Measurements from ENCODE around the gene SYT8.
"Not testable (repeated sequence)": the region's sequence is repeated elsewhere in the genome, so short reads cannot be mapped to it uniquely, and the experiment has no call there.

SYT8 gene

DNA sequence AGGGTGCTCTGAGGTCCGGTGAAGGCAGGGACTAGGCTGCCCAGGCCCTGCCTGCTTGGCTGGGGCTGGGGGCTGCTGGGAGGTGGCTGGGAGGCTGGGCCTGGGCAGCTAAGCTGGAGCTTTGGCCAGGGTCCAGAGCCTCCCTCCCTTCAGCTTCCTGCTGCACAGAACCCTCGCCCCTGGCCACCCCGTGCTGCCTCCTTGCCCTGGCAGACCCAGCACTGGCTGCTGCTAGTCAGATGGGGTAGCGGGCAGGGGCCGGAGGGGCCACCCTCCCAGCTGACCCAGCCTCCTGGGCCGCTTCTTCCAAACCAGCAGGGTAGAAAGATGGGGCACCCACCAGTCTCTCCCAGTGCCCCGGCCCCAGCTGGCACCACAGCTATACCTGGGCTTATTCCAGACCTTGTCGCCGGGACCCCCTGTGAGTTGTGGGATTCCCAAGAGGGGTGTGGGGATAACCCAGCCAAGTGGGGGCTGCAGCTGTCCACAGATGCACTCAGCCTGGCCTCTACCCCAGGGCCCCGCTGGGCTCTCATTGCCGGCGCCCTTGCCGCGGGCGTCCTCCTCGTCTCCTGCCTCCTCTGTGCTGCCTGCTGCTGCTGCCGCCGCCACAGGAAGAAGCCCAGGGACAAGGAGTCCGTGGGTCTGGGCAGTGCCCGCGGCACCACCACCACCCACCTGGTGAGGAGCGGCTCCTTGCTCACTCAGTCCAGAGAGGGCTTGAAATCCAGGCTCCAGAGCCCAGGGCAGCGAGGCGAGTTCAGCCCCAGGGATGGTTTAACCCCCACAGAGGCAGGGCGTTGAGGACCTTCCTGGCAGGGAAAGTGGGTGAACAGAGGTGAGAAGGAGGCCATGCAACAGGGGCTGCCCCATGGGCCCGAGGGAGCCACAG, at the start of gene SYT8:
Gene SYT8, plus strand, starts transcription at position 212 of the 892 bp plus-strand sequence. Its CDS starts 116 bp downstream, at position 328.
- no peak for DNase-seq (ENCODE audit: low read depth in 2 of 2)

DNA sequence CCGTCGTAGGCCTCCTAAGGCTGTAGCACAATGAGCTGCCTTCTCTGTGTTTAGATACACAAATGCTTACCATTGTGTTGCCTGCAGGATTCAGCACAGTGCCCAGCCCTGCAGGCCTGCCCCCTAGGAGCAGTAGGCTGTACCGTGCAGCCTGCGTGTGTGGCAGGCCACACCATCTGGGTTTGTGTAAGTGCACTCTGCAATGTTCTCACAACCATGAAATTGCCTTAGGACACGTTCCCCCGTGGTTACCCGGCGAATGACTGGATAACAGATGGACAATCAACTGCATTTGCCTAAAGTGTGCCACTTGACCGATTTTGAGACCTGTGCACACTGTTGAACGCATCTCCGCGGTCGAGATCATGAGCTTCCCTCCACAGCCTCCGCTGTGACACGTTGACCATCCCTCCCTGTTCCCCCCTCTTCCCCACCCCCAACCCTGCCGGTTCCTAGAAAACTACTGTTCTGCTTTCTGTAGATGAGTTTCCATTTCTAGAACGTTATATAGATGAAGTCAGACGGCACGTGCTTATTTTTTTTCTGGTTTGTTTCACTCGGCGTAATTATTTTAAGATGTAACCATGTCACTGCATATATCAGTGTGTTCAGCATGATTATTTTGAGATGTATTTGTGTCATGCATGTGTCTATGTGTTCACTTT, 48.9 kb upstream of the SYT8 start:
- no peak for DNase-seq (ENCODE audit: low read depth in 2 of 2)

DNA sequence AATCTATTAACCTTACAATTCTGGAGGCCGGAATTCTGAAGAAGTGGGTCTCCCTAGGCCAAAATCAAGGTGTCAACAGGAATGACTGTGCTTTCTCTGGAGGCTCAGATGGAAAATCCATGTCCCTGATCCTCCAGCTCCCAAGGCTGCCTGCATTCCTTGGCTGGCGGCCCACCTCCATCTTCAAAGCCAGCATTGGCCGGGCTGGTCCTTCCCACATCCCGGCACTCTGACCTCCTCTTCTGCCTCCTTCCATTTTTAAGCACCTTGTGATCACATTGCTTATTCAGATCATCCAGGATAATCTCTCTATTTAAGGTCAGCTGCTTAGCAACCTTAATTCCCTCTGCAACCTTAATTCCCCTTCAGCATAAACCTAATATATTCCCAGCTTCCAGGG, 48.3 kb upstream of the SYT8 start:
- no peak for DNase-seq (ENCODE audit: low read depth in 2 of 2)

- DNase-seq (ENCODE audit: low read depth in 2 of 2) = no peak
Observed at GRCh38 chr11:1791912-1792311, 42.9 kb upstream of the SYT8 start.

DNA sequence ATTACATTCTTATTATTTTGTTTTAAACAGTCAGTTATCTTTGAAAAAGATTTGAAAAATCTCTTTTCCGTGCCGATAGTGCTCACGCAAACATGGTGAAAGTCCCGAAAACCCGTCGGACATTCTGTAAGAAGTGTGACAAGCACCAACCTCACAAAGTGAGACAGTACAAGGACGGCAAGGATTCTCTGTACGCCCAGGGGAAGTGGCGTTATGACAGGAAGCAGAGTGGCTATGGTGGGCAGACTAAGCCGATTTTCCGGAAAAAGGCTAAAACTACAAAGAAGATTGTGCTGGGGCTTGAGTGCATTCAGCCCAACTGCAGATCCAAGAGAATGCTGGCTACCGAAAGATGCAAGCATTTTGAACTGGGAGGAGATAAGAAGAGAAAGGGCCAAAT, 42.3 kb upstream of the SYT8 start:
- DNase-seq (ENCODE audit: low read depth in 2 of 2) = no peak

DNA sequence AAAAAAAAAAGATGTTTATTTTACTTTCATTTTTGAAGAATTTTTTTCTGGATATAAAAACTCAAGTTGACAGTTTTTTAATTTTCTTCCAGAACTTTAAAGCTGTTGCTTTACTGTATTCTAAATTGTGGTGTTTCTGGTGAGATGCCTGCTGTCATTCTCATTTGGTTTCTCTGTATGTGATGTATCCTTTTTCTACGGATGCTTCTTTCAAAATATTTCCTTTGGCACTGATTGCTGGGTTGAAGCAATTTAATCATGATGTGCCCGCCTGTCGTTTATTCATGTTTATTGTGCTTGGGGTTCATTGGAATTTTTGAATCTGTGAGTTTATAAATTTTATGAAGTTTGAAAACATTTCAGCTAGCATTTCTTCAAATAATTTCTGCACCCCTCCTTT, 41.7 kb upstream of the SYT8 start:
- no peak for DNase-seq (ENCODE audit: low read depth in 2 of 2)

- DNase-seq (ENCODE audit: low read depth in 2 of 2) = no peak
Observed at GRCh38 chr11:1796413-1797011, 38.3 kb upstream of the SYT8 start.

DNA sequence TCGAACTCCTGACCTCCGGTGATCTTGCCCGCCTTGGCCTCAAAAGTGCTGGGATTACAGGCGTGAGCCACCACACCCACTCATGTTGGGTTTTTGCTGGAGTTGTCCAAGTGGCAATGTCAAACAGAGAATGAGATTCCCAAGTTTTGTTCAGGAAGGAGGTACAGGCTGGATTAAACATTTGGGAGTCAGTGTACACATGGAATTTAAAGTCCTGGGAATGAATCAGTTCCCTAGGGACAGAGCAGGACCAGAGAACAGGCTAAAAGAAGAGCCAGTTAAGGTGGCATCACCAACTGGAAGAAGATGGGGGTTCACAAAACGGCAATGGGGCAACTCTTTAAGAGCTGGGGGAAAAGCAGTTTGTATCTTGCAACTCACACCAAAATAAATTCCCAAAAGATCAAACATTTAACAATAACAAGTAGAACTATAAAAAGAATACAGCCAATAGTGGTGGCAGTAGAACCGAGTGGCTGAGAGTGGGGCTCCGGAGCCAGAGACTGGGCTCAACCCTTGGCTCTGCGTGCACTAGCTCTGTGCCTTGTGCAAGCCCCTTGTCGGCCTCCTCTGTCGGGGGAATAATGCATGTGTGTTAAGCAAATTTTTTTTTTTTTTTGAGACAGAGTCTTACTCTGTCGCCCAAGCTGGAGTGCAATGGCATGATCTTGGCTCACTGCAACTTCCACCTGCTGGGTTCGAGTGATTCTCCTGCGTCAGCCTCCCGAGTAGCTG, 37.2 kb upstream of the SYT8 start:
- no peak for DNase-seq (ENCODE audit: low read depth in 2 of 2)

- DNase-seq (ENCODE audit: low read depth in 2 of 2) = no peak
Observed at GRCh38 chr11:1803246-1803645, 31.5 kb upstream of the SYT8 start.

DNA sequence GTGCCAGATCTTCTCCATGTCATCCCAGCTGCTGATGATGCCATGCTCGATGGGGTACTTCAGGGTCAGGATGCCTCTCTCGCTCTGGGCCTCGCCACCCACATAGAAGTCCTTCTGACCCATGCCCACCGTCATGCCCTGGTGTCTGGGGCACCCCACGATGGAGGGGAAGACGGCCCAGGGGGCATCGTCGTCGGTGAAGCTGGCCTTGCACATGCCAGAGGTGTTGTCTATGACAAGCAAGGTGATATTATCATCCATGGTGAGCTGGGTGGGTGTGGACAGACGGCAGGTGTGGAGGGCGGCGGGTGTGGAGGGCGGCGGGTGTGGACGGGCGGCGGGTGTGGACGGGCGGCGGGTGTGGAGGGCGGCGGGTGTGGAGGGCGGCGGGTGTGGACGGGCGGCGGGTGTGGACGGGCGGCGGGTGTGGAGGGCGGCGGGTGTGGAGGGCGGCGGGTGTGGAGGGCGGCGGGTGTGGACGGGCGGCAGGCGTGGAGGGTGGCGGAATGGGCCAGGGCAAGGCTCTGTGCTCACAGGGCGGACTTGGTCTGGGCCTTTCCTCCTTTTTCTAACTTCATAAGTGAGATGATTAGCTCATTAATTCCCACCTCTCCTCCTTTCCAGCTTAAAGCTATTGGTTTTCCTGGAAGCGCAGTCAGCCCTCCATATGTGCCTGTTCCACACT, 30.8 kb upstream of the SYT8 start:
- not testable (repeated sequence) for DNase-seq (ENCODE audit: low read depth in 2 of 2)

- no peak for DNase-seq (ENCODE audit: low read depth in 2 of 2)
Observed at GRCh38 chr11:1805525-1805924, 29.3 kb upstream of the SYT8 start.

DNA sequence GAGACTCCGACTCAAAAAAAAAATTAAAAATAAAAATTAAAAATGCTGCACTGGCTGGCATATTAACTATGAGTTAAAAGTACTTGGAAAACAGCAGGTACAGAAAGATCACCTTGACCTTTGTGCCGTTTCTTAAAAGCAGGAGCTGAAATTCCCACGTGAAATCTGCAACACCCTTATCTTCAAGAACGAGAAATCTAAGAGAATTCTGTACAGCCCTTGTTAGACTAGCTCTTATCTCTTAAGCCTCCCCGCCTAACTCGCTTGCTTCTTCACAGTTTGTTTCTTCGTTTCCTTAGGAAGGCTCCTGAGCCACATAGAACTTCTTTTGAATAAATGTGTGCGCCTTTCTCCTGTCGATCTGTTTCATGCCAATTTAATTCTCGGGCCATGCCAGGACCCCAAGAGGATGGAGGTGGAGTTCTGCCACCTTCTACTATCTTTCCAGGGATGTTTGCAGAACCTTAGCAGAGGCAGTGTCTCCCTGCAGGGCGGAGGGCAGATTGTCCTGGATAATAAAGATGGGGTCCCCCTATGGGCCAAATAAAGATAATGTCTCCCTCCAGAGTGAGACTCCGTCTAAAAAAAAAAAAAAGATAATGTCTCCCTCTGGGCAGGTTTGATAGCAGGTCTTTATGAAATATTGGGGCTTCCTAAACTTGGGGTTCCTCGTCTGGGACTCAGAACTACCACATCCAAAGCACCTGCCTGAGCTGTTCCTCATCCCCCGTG, 27.4 kb upstream of the SYT8 start:
- DNase-seq (ENCODE audit: low read depth in 2 of 2) = no peak

DNA sequence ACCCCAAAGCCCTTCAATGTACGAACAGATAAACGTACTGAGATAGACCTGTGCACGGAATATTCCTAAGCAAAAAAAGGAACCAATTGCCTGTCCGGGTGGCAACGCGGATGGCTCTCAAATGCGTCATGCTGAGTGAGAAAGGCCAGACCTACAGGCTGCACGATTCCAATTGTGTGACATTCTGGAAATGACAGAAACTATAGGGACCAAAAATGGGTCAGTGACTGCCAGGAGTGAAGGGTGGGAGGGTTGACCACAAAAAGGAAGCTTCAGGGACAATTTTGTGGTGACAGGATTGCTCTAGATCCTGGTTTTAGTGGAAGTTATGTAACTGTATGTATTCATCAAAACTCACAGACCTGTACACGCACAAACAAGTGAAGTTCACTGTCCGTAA, 24.0 kb upstream of the SYT8 start:
- DNase-seq (ENCODE audit: low read depth in 2 of 2) = no peak

GRCh38 chr11:1812274-1812673, 22.5 kb upstream of the SYT8 start:
- no peak for DNase-seq (ENCODE audit: low read depth in 2 of 2)

DNA sequence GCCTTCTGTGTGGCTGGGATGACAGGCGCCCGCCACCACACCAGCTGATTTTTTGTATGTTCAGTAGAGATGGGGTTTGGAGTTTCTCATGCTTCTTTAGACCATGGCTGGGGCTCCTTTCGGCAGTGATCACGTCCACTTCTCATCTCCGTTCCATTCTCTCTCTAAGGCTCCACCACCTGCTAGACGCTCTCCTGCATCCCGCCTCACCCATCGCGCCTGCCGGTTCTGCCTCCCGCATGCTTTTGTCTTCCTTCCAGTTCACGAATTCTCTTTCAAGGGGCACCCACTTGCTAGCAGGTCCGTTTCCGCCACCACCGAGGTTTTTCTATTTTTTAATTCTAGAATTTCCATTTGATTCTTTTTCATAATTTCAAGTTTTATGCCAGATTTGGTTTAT, 22.0 kb upstream of the SYT8 start:
- DNase-seq (ENCODE audit: low read depth in 2 of 2) = no peak

GRCh38 chr11:1813356-1813755, 21.4 kb upstream of the SYT8 start:
- not testable (repeated sequence) for DNase-seq (ENCODE audit: low read depth in 2 of 2)

DNA sequence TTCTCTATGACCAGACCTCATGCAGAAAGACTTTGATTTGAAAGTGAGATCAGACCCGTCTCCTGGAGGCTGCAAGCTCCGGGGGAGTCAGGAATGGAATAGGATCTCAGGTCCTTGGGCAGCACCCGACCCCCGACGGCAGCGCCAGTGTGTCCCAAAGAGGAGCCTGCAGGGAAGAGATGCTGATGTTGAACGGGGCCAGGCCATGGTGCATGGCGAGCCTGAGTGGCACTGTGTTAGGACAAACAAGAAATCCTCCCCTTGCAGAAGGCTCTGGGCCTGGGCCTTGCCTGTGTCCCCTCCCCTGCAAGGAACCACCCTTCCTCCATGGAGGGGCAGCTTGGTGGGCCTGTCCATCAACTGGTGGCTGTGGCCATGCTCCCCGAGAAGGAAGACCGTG, 20.1 kb upstream of the SYT8 start:
- DNase-seq (ENCODE audit: low read depth in 2 of 2) = no peak

DNA sequence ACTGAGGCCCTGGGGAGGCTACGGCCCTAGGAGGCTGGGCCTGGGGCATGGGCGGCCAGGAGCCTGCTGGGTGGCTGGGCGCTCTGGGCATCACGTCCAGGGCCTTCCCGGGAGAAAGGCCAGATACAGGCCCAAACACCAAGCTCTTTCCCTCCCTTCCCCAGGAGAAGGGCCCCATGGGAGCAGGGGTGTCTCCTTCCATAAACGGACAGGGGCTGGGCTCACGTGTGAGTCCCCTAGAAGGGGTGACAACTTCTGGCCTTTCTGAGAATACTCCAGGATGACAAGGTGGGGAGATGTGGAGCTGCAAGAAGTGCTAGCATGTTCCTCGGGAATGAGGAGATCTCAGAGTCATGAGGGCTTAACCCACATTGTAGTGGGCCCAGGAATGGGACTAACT, 19.5 kb upstream of the SYT8 start:
- DNase-seq (ENCODE audit: low read depth in 2 of 2) = no peak

DNA sequence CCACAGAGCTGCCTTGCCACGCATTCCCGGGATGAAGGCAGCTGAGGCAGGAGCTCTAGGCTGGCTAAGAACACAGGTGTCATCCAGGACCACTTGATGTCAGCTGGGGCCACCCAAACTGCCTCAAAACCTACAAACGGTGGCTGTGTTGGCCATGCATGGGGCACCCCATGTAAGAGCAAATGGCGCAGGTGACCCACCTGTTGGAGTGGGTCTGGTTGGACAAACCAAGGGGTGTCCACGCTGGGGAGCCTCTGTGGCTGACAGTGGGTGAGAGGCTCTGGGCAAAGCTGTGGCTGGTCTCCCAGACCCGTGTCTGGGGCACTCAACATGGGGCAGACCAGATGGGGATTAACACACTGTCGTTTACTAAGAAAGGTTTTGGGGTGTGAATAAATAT, 19.0 kb upstream of the SYT8 start:
- DNase-seq (ENCODE audit: low read depth in 2 of 2) = no peak

DNA sequence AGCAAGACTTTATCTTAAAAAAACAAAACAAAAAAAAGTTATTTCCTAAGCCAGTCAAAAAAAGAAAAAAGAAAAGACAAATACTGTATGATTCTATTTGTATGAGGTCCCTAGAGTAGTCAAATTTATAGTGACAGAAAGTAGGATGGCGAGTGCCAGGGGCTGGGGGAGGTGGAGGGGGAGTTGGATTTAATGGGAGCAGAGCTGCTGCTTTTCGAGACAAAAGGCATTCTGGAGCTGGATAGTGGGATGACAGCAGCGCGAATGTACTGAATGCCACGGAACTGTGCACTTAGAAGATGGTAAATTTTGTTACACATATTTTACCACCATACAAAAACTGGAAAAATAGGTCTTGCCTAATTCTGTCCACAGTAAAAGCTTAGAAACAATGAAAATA, 17.8 kb upstream of the SYT8 start:
- no peak for DNase-seq (ENCODE audit: low read depth in 2 of 2)

- DNase-seq (ENCODE audit: low read depth in 2 of 2) = no peak
Observed at GRCh38 chr11:1817511-1817910, 17.3 kb upstream of the SYT8 start.

Measured in stimulated activated CD4-positive, alpha-beta T cell treated with anti-CD3 and anti-CD28 coated beads, Interleukin-1b, Interleukin-23, amount 100 ng/mL, for 4 hours (primary cell).